Measurements from ENCODE around the gene LDB2.

Gene LDB2

DNA sequence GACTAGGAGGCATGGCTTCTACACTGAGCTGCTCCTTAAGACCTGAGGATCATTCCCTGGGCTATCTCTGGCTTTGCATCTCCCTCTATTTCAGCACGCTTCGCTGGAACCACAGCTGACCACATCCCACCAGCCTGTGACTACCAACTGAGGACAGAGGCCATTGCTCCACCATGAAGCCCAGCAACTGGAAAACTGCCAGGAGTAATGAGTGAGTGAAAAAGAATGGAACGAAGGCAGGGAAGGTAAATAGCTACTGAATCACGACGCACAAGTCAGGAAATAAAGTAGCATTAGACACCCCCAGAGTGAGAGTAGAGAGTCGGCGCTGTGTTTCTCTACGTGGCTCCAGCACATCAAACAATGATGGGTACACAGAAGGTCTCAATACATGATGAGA is 314.7 kb downstream of the LDB2 start:
- Histone ChIP-seq H3K9me3 (no peaks in the 10 kb centered on the region), H3K27ac (no peak overlapping the region), H3K36me3 (no peaks in the 10 kb centered on the region), H3K27me3 (no peaks in the 10 kb centered on the region), H3K4me1 (no peaks in the 10 kb centered on the region), H3K4me3 (no peak overlapping the region)
- TF ChIP-seq, protein P1, sequence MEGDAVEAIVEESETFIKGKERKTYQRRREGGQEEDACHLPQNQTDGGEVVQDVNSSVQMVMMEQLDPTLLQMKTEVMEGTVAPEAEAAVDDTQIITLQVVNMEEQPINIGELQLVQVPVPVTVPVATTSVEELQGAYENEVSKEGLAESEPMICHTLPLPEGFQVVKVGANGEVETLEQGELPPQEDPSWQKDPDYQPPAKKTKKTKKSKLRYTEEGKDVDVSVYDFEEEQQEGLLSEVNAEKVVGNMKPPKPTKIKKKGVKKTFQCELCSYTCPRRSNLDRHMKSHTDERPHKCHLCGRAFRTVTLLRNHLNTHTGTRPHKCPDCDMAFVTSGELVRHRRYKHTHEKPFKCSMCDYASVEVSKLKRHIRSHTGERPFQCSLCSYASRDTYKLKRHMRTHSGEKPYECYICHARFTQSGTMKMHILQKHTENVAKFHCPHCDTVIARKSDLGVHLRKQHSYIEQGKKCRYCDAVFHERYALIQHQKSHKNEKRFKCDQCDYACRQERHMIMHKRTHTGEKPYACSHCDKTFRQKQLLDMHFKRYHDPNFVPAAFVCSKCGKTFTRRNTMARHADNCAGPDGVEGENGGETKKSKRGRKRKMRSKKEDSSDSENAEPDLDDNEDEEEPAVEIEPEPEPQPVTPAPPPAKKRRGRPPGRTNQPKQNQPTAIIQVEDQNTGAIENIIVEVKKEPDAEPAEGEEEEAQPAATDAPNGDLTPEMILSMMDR (IDR thresholded peaks at IDR 0.05) = no peak
- no peak for DNase-seq
- intact Hi-C loops (cut with DNase I; ENCODE audit: low total_unique reads) = no loop called here

DNA sequence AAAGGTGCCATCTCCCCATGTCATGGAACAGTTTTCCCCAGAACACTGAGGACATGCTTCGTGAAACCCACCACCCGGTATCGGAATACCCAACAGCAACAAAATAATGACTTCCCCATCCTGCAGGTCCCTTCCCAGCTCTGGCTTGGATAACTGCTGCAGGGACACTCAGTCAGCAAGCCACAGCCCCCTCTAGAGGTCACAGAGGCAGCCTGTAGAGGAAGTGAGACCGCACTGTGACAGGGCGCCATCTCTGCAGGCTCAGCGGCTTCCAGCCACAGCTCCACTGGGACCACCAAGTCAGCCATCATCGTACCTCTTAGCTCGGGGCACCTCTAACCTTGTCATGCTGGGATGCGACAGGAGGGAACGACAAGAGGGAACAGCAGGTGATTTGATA is 315.9 kb downstream of the LDB2 start:
- TF ChIP-seq, protein P1 (IDR thresholded peaks at IDR 0.05) = no peak
- Histone ChIP-seq H3K4me1 (no peaks in the 10 kb centered on the region), H3K27me3 (no peaks in the 10 kb centered on the region), H3K9me3 (no peaks in the 10 kb centered on the region), H3K4me3 (no peak overlapping the region), H3K27ac (no peak overlapping the region), H3K36me3 (no peaks in the 10 kb centered on the region)
- intact Hi-C loops (cut with DNase I; ENCODE audit: low total_unique reads) = no loop called here
- DNase-seq = no peak

DNA sequence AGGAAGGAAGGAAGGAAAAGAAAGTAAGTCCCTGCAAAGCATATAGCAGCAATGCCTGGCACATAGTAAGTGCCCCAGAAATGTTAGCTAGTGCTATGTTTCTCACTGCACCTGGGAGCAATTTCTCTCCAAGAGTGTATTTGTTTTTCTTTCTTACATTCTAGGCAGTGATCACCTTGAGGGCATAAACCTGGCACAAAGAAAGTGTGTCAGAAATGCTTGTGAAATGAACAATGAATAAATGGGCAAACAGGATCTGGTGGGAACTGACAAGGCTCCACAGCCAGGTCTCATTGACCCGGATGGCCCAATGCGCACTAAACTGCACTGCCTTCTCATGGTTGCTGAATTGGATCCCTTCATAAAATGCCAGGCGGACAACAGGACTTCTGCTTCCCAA is 316.4 kb downstream of the LDB2 start:
- intact Hi-C loops (cut with DNase I; ENCODE audit: low total_unique reads) = no loop called here
- Histone ChIP-seq H3K4me3 (no peak overlapping the region), H3K4me1 (no peaks in the 10 kb centered on the region), H3K27me3 (no peaks in the 10 kb centered on the region), H3K27ac (no peak overlapping the region), H3K36me3 (no peaks in the 10 kb centered on the region), H3K9me3 (no peaks in the 10 kb centered on the region)
- TF ChIP-seq, protein P1 (IDR thresholded peaks at IDR 0.05) = no peak
- no peak for DNase-seq

DNA sequence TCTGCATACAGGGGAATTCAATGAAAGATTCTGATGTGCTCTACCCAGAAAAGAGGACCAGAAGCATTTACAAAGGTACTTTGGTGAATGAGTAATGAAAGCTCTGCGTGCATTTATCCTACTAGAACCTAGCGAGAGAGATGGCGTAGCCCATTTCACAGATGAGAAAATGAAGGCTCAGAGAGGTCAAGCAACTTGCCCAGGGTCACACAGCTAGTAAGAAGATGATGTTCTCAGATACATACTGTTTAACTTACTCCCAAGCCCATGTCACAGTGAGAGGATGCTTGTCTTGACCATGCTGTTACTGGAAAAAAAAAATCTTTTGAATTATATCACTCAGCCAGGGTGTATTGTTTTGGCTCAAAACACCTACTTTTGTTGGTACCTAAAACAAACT is 317.3 kb downstream of the LDB2 start:
- intact Hi-C loops (cut with DNase I; ENCODE audit: low total_unique reads) = no loop called here
- Histone ChIP-seq H3K9me3 (no peaks in the 10 kb centered on the region), H3K36me3 (no peaks in the 10 kb centered on the region), H3K4me3 (no peak overlapping the region), H3K27ac (no peak overlapping the region), H3K4me1 (no peaks in the 10 kb centered on the region), H3K27me3 (no peaks in the 10 kb centered on the region)
- no peak for DNase-seq
- TF ChIP-seq, protein P1 (IDR thresholded peaks at IDR 0.05) = no peak

DNA sequence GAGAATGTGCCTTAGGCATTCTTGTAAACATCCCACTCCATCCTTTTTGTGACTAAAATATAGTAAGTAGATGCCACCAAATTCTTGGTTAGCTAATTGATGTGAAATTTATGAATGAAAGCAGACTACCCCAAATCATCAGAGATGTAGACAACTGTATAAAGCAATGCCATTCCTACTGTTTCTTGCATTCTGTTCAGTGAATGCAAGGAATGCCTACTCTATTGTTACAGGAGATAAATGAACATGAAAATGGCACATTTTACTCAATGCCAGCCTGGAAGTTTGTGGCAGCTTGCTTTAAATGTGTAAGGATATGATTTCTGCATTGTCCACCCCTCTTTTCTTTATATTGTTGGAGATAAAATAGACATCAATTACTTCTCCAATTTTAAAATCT is 317.9 kb downstream of the LDB2 start:
- DNase-seq = no peak
- TF ChIP-seq, protein P1 (IDR thresholded peaks at IDR 0.05) = no peak
- no peaks in the 10 kb centered on the region for H3K27me3 ChIP-seq
- intact Hi-C loops (cut with DNase I; ENCODE audit: low total_unique reads) = no loop called here
- H3K36me3 ChIP-seq = no peaks in the 10 kb centered on the region
- no peaks in the 10 kb centered on the region for H3K4me1 ChIP-seq
- no peak overlapping the region for H3K27ac ChIP-seq
- H3K9me3 ChIP-seq = no peaks in the 10 kb centered on the region
- H3K4me3 ChIP-seq = no peak overlapping the region

DNA sequence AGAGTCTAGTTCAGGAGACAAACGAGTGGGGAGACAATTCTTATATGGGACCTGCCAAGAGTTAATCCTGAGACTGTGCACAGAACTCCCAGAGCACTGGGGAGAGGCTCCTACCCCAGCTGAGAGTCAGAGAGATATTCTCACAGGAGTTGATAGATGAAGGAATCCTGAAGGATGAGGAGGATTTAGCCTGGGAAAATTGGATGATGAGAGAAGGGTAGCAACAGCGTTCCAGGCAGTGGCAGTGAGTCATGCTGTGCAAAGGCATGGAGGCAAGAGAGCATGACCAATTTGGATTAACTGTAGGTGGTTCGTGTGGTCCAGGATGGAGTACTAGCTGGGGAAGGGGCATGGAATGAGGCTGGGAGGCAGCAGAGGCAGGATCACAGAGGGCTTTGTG is 318.6 kb downstream of the LDB2 start:
- Histone ChIP-seq H3K9me3 (no peaks in the 10 kb centered on the region), H3K4me3 (no peak overlapping the region), H3K36me3 (no peaks in the 10 kb centered on the region), H3K27ac (no peak overlapping the region), H3K27me3 (no peaks in the 10 kb centered on the region), H3K4me1 (no peaks in the 10 kb centered on the region)
- intact Hi-C loops (cut with DNase I; ENCODE audit: low total_unique reads) = no loop called here
- TF ChIP-seq, protein P1 (IDR thresholded peaks at IDR 0.05) = no peak
- no peak for DNase-seq
